ENCODE results near the gene SCT. TPM values are rescaled to one million over a fixed set of nuclear protein-coding genes. Genes with fewer than 3 reads are reported as not detected.
A peak's percentile ranks its signal among the peaks of the same experiment; 100 is the strongest.

Gene SCT
- total and polyA plus RNA-seq, 2 of the 8 experiments (the other 6 are each of a cell fraction or from before 2014, with no cell fraction given), result 1.7 to 2.0 TPM

DNA sequence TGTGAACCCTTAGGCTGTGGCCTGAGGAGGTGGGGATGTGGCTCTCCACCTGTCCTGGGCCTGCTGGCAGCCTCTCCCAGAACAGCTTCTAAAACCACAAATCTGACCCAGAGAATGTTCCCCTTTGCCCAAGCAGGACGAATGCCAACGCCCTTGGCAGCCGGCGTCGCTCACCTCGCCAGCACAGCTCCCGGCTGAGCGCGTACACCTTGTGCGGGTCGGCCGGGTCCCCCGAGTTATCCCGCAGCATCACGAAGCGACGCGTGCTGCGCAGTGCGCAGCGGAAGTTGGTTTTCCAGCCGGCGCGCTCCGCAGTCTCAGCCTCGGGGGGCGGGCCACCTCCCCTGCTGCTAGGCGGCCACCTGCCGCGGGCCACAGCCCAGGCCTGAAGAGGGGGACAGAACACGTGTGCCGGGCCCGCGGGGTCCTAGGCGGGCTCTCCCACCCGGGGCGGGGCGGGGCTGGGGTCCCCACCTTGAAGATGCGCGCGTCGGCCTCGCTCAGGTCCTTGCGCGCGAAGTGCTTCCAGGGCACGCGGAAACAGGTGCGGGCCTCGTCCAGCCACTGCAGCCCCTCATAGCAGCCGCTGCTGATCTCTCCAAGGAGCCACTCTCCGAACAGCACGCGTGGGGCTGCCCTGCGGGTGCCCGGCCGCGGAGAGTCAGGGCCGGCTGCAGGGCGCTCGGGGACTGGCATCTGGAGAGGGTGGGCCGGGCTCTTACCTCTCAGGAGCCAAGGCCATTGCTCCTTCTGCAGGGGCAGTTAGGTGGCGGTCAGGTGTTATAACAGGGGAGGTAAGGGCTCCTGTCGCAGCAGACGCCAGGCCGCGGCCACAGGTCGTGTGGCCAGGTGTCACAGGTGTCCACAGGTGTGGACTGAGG lies 12.1 kb downstream of the SCT start:
- Histone ChIP-seq H3K36me3 (ENCODE audit: control insufficient read depth in 2 of 4, insufficient read depth in 4 of 4, low read length in 3 of 4) (peaks cover 15 to 30% (median 22%) of the 10 kb centered on the region in 4 experiments), H4K20me1 (replicated peaks in 1 of 2; ENCODE audit: control insufficient read depth in 1 of 2, insufficient read depth in 2 of 2, low read length in 2 of 2) (peaks cover 21 to 24% of the 10 kb centered on the region in 2 experiments), H3K4me2 (ENCODE audit: insufficient read depth in 1 of 2, low read depth in 2 of 2, low read length in 2 of 2) (peak overlapping the region; percentile 44 to 85), H3K4me1 (replicated peaks in 1 of 4; ENCODE audit: control insufficient read depth in 3 of 4, insufficient read depth in 4 of 4, low read length in 3 of 4) (peaks cover 0 to 15% (median 3%) of the 10 kb centered on the region in 4 experiments; a peak in 5 of 7 replicates), H3K14ac (ENCODE audit: insufficient read length) (no peak overlapping the region), H2BK5ac (ENCODE audit: low read depth, low read length) (peak overlapping the region; percentile 77), H3K9me3 (ENCODE audit: insufficient read depth in 2 of 2, low read depth in 1 of 2, low read length in 1 of 2) (no peaks in the 10 kb centered on the region), H4K8ac (ENCODE audit: extremely low read depth, insufficient read depth, low read length) (peak overlapping the region; percentile 79), H3K4me3 (ENCODE audit: extremely low read depth in 1 of 4, insufficient read depth in 2 of 4, low read depth in 3 of 4, low read length in 4 of 4) (peak overlapping the region; percentile 49 to 80 (median 58)), H3K56ac (replicated peaks; ENCODE audit: insufficient read length, low read depth, low read length) (no peak overlapping the region), H2BK20ac (ENCODE audit: low read length) (no peak overlapping the region), H3K79me2 (ENCODE audit: control insufficient read depth in 1 of 2, insufficient read depth in 2 of 2, low read length in 2 of 2) (no peaks in the 10 kb centered on the region), H3K23me2 (ENCODE audit: low read depth, low read length) (peaks cover 3% of the 10 kb centered on the region; the same call in 1 of the 2 replicates), H2BK120ac (replicated peaks; ENCODE audit: low read depth, low read length) (no peak overlapping the region), H3K79me1 (ENCODE audit: low read depth, low read length) (peaks cover 6% of the 10 kb centered on the region), H2AK5ac (ENCODE audit: low read depth, low read length) (no peak overlapping the region), H3K23ac (ENCODE audit: insufficient read length) (no peak overlapping the region), H2BK12ac (ENCODE audit: low read depth, low read length) (no peak overlapping the region), H3K27ac (ENCODE audit: low read depth, low read length) (peak overlapping the region; percentile 82; the same call in 1 of the 2 replicates), H2AFZ (ENCODE audit: low read length) (no peak overlapping the region), H3K27me3 (replicated peaks in 1 of 4; ENCODE audit: control insufficient read depth in 3 of 4, extremely low read depth in 1 of 4, insufficient read depth in 3 of 4, low read length in 3 of 4) (no peaks in the 10 kb centered on the region), H4K5ac (ENCODE audit: insufficient read length, low read depth, low read length) (no peak overlapping the region), H3K9ac (replicated peaks in 1 of 4; ENCODE audit: extremely low read depth in 1 of 4, low read depth in 3 of 4, low read length in 3 of 4) (peak overlapping the region in 2 of 4 experiments; percentile 31 to 65; a peak in 3 of 7 replicates), H2BK15ac (ENCODE audit: low read length) (no peak overlapping the region), H4K91ac (replicated peaks; ENCODE audit: insufficient read length, low read length) (no peak overlapping the region), H3K4ac (replicated peaks; ENCODE audit: insufficient read length, low read depth, low read length) (peak overlapping the region; percentile 91), H3K18ac (ENCODE audit: extremely low read depth, low read length) (peak overlapping the region; percentile 83)
- POLR2A ChIA-PET (ENCODE audit: partially characterized antibody), result interaction anchor here (0.7 to 2.3 kb wide), 10 partner anchors 11 to 89 kb away, joined by 3 to 20 read pairs (median 6); partner anchors contain the start of genes DRD4 and SCT
- CTCF ChIA-PET (ENCODE audit: partially characterized antibody), result interaction anchor here (0.9 to 2.0 kb wide), 3 partner anchors 56 to 112 kb away, joined by 3 to 11 read pairs (median 3); no protein-coding TSS in a partner anchor
- no peak for FAIRE-seq
- peak in 1 of 2 experiments; percentile 66 for DNase-seq (ENCODE audit: low read depth in 1 of 2, low spot score in 2 of 2)
- TF ChIP-seq SIN3A (conservative IDR thresholded peaks at IDR 0.05 in 1 of 2, IDR thresholded peaks at IDR 0.05 in 1 of 2; ENCODE audit: low read depth in 1 of 2, low read length in 2 of 2) (0 out of 4 replicates have a peak, but pooled peaks of 1 of the 2 experiments have one; percentile 4), TCF12 (IDR thresholded peaks at IDR 0.05; ENCODE audit: low read depth, low read length) (no peak)
- 90% methylated on average over 36 of the region's 68 CpGs; no CpG with 5 or more reads in 1 of the 2 experiments for WGBS, 2 experiments (ENCODE audit: extremely low coverage in 1 of 2, insufficient coverage in 1 of 2, insufficient read length in 1 of 2, insufficient replicate concordance in 2 of 2, low coverage in 1 of 2, low lambda C conversion rate in 2 of 2, missing lambda C conversion rate in 1 of 2)
